Measurements from ENCODE around the gene AIM2.

DNA sequence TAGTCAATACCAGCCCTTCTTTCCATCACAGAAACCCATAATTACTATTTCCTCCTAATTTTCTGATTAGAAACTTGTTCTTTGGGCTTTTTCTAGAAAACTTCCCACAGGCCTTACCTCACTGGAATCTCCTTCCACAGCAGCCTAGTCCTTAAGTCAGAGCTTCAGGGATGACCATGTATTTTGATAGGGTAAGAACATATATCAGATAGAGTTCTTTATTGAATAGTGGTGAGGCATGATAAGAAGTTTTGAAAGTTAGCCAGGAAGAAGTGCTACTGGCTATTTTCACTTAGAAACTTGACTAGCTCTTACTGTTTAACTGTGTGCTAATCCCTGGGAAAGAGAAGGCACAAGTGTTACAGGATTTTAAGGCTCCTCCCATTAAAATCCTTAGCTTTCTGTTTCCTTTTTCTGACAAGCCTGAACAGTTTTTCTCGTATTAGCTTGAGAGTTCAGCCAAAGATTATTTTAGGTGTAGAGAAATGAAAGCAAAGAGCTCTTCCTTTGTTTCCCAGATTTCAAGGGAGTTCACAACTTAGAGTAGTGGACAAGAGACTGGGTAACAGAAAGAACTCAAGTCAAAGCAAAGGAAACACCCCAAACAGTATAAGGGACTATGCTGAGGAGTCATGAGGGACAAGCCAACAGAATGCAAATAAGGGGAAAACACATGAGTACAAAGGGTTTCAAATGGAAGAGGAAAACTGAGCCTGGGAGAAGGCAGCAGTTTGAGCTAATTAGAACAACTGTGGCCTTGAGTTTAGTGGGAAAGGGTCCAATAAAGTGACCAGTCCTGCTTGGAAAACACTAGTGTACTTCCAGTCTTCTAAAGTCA is 37.2 kb upstream of the AIM2 start:
- TF ChIP-seq, protein P1, sequence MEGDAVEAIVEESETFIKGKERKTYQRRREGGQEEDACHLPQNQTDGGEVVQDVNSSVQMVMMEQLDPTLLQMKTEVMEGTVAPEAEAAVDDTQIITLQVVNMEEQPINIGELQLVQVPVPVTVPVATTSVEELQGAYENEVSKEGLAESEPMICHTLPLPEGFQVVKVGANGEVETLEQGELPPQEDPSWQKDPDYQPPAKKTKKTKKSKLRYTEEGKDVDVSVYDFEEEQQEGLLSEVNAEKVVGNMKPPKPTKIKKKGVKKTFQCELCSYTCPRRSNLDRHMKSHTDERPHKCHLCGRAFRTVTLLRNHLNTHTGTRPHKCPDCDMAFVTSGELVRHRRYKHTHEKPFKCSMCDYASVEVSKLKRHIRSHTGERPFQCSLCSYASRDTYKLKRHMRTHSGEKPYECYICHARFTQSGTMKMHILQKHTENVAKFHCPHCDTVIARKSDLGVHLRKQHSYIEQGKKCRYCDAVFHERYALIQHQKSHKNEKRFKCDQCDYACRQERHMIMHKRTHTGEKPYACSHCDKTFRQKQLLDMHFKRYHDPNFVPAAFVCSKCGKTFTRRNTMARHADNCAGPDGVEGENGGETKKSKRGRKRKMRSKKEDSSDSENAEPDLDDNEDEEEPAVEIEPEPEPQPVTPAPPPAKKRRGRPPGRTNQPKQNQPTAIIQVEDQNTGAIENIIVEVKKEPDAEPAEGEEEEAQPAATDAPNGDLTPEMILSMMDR (IDR thresholded peaks at IDR 0.05), result no peak
- no peak for TF ChIP-seq POLR2A (IDR thresholded peaks at IDR 0.05)

Data from Peyer's patch (tissue), 4 donors.